Measurements from ENCODE around the gene TRIO.

The TRIO gene

GRCh38 chr5:14286574-14287421 is 143.7 kb downstream of the TRIO start:
- no peak for DNase-seq (ENCODE audit: low read depth in 1 of 2, low spot score in 1 of 2)

GRCh38 chr5:14292766-14293658 is 149.9 kb downstream of the TRIO start:
- no peak for DNase-seq (ENCODE audit: low read depth in 1 of 2, low spot score in 1 of 2)

GRCh38 chr5:14295610-14296009 is 152.5 kb downstream of the TRIO start:
- DNase-seq (ENCODE audit: low read depth in 1 of 2, low spot score in 1 of 2): no peak

GRCh38 chr5:14296533-14297331 is 153.6 kb downstream of the TRIO start:
- no peak for DNase-seq (ENCODE audit: low read depth in 1 of 2, low spot score in 1 of 2)

- DNase-seq (ENCODE audit: low read depth in 1 of 2, low spot score in 1 of 2): no peak
Measured at GRCh38 chr5:14297697-14298096, 154.6 kb downstream of the TRIO start.

- no peak for DNase-seq (ENCODE audit: low read depth in 1 of 2, low spot score in 1 of 2)
Measured at GRCh38 chr5:14298126-14298847, 155.1 kb downstream of the TRIO start.

- DNase-seq (ENCODE audit: low read depth in 1 of 2, low spot score in 1 of 2): no peak
Measured at GRCh38 chr5:14299666-14300065, 156.5 kb downstream of the TRIO start.

GRCh38 chr5:14301186-14301585 is 158.0 kb downstream of the TRIO start:
- no peak for DNase-seq (ENCODE audit: low read depth in 1 of 2, low spot score in 1 of 2)

GRCh38 chr5:14302330-14302729 is 159.2 kb downstream of the TRIO start:
- DNase-seq (ENCODE audit: low read depth in 1 of 2, low spot score in 1 of 2): no peak

- no peak for DNase-seq (ENCODE audit: low read depth in 1 of 2, low spot score in 1 of 2)
Measured at GRCh38 chr5:14305045-14305444, 161.9 kb downstream of the TRIO start.

- DNase-seq (ENCODE audit: low read depth in 1 of 2, low spot score in 1 of 2): no peak
Measured at GRCh38 chr5:14306329-14306815, 163.2 kb downstream of the TRIO start.

GRCh38 chr5:14308384-14309154 is 165.4 kb downstream of the TRIO start:
- no peak for DNase-seq (ENCODE audit: low read depth in 1 of 2, low spot score in 1 of 2)

- no peak for DNase-seq (ENCODE audit: low read depth in 1 of 2, low spot score in 1 of 2)
Measured at GRCh38 chr5:14309199-14309598, 166.1 kb downstream of the TRIO start.

- no peak for DNase-seq (ENCODE audit: low read depth in 1 of 2, low spot score in 1 of 2)
Measured at GRCh38 chr5:14309878-14310531, 166.9 kb downstream of the TRIO start.

- DNase-seq (ENCODE audit: low read depth in 1 of 2, low spot score in 1 of 2): no peak
Measured at GRCh38 chr5:14310901-14311300, 167.8 kb downstream of the TRIO start.

- no peak for DNase-seq (ENCODE audit: low read depth in 1 of 2, low spot score in 1 of 2)
Measured at GRCh38 chr5:14313986-14314690, 171.0 kb downstream of the TRIO start.

- no peak for DNase-seq (ENCODE audit: low read depth in 1 of 2, low spot score in 1 of 2)
Measured at GRCh38 chr5:14316471-14316870, 173.3 kb downstream of the TRIO start.

- no peak for DNase-seq (ENCODE audit: low read depth in 1 of 2, low spot score in 1 of 2)
Measured at GRCh38 chr5:14319102-14319501, 176.0 kb downstream of the TRIO start.

- DNase-seq (ENCODE audit: low read depth in 1 of 2, low spot score in 1 of 2): no peak
Measured at GRCh38 chr5:14321936-14322335, 178.8 kb downstream of the TRIO start.
